Right renal cortex interstitium (tissue), 3 donors: ENCODE measurements around the gene ERFL. TPM values are rescaled to one million over a fixed set of nuclear protein-coding genes. Genes with fewer than 3 reads are reported as not detected.
"Not testable (repeated sequence)": the region's sequence is repeated elsewhere in the genome, so short reads cannot be mapped to it uniquely, and the experiment has no call there.

Experiments used
- DNase-seq, 3 donors: peaks; one replicate each; pipeline ENCODE4 v3.0.0-alpha.2; 2013; ENCODE audit warnings: low read depth in 3 of 3, low spot score in 2 of 3
- polyA plus RNA-seq, 3 donors: library from polyadenylated mRNA; unstranded; fragments of 120-200 nt; gene quantifications; one replicate each; pipeline ENCODE4 v1.2.1, GENCODE V29; 2013; ENCODE audit not compliant: insufficient read length in 3 of 3

The ERFL gene
- polyA plus RNA-seq, 3 donors = 0.06 to 0.07 (median 0.06) TPM

DNA sequence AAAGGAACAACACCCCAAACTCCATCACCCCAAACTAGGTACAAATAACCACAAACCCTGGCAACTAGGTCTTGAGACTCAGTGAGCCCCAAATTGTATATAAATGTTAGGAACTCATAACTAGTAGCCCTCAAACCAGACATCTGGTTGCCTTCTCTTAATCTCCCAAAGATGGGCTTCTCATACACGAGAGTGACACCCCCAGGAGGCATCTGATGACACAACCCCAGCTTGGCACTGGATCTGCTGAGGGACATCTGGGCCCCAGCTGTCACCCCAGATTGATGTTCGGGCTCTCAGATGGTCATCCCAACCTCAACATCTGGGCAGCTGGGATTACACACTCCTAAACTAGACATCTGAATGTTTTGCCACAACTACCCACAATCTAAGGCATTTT is 16.1 kb upstream of the ERFL start:
- DNase-seq = no peak

DNA sequence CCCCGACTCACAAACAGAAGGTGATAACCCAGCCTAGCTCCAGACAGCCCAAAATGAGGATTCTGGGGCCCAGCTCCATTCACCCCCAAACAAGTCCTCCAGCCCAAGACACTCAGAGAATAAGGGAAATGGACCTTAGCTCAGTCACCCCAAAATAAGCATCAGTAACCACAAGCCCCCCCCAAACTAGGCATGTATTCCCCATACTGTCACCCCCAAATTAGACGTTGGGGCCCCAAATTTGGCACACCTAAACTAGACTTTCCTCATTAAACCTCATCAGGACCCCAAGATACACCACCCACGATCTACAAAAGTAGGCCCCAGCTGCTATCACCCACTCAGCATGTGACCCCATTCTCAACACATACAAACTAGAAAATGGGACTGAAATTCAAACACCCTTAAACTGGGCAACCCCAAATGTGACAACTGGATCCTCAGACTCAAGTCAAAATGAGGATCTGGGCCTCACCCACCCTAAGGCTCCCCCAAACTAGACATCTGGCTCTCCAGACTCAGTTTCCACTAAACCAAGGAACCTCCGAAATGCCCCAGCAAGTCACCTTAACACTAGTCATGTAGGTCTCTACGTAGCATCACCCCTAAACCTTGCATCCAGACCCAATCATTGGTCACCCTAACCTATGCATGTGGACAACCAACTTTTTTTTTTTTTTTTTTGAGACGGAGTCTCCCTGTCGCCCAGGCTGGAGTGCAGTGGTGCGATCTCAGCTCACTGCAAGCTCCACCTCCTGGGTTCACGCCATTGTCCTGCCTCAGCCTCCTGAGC is 13.4 kb upstream of the ERFL start:
- DNase-seq = no peak

DNA sequence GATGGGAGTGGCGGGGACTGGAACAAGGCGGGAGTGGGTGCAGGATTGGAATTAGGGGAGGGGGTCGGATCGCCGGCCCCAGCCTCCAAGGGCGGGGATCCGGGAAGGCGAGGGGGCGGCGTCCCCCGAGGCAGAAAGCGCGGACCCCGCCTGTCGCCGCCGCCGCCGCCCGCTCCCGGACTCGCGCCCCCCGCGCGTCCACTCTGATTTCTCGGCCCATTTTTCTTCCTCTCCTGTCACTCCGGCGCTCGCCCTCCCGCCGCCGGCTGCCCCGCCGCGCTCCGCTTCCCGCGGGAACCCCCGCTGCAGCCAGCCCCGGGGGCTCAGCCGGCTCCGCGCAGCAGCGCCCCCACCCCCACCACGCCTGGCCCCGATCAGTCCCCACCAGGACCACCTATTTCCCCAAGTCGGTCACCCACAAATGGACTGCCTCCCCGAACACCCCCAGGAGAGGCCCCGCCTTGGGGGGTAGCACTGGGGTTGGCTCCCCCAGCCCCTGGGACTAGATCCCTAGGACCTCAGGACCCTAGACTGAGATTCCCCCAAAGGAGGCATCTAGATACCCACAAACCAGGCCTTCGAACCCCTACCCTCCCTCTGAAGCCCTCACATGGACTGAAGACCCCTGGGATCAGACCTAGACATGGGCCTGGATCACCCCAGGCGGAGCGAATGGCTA is 12.6 kb upstream of the ERFL start:
- no peak for DNase-seq

DNA sequence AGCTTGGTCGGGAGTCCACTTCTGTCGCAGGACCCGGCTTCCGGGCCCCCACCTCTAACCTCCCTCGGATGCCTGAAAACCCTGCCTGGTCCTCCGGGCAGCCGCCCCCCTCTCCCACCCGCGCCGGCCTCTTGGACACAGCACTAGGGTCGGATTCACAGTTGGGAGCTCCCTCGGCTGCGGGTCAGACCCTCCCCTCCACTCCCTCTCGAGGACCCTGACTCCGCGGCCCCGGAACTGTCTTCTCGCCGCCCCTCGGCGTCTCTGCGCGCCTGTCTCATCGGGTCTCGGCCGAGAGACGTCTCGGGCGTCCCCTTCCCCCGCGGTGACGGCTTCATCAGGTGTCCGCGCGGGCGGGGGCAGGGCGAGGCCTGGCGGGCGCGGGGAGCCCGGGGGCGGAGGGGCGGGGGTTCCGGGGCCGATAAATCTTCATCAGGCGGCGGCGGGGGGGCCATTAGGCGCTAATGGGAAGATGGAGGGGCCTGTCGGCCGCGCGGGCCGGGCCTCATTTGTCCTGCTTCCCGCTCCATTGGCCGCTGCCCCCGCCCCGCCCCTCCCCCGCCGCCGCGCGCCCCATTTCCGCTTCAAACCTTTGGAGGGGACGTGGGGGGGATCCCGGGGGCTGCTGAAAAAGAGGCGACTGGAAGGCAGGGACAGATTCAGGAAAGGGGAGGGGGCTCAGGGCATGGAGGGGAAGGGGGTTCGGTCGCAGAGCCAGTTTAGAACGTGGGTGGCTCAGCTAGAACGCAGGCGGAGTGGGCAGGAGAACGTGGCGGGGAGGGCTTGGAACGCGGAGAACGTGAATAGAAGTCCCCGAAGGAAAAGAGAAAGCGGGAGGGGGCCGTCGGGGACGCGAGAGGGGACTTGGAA is 11.8 kb upstream of the ERFL start:
- no peak for DNase-seq

DNA sequence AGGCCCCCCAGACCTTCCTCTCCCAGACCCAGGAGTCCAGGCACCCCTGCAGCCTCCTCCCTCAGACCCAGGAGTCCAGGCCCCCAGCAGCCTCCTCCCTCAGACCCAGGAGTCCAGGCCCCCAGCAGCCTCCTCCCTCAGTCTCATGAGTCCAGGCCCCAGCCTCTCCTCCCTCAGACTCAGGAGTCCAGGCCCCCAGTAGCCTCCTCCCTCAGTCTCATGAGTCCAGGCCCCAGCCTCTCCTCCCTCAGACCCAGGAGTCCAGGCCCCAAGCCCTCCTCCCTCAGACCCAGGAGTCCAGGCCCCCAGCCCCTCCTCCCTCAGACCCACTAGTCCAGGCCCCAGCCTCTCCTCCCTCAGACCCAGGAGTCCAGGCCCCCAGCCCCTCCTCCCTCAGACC is 11.0 kb upstream of the ERFL start:
- not testable (repeated sequence) for DNase-seq

DNA sequence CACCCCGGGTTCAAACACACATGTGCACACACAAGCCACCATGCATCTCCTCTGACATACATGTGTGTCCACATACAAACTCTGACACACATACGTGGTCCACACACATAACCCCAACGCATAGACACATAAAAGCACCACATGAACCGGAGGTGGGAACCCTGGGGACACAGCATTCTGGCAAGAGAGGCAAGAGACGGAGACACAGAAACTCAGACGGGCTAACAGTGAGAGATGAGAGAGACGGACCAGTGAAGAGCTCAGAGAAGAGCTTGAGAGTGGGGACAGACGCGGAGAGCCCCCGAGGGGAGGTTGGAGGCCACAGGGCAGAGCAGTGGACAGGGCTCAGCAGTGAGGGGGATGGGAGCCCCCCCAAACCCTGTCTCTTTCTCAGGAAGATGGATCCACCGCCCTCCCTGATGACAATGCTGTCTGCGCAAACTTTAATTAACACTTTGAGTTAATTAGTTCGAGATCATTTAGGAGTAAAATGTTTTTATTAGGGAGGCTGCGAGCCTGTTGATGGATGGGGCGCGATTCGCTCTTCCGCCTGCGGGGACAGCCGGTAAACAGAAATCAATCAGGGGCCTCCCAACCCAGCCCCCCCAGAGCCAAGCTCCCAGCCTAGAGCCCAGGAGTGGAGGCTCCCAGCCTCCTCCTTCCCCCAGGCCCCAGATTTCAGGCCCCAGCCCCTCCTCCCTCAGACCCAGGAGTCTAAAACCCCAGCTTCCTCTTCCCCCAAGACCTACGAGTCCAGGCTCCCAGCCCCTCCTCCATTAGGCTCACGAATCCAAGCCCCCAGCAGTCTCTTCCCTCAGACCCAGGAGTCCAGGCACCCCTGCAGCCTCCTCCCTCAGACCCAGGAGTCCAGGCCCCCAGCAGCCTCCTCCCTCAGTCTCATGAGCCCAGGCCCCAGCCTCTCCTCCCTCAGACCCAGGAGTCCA is 9.5 kb upstream of the ERFL start:
- no peak for DNase-seq

DNA sequence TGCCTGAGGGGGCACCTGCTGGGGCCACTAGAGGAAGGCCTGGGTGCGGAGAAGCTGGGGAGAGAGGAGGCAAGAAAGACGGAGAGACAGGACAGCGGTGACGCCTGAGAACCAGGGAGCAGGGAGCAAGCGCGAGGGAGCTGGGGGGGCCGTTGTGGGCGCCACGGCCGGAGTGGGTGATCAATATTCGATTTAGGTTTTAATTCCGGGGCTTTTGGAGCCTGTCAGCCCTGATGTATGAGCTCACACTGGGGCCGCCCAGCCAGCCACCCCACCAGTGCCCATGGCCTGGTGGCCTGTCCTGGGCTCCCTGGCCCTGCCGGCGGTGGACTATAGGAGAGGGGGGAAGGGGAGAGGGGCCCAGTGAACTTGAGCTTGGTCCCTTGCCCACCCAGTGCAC is 8.7 kb upstream of the ERFL start:
- DNase-seq = no peak

DNA sequence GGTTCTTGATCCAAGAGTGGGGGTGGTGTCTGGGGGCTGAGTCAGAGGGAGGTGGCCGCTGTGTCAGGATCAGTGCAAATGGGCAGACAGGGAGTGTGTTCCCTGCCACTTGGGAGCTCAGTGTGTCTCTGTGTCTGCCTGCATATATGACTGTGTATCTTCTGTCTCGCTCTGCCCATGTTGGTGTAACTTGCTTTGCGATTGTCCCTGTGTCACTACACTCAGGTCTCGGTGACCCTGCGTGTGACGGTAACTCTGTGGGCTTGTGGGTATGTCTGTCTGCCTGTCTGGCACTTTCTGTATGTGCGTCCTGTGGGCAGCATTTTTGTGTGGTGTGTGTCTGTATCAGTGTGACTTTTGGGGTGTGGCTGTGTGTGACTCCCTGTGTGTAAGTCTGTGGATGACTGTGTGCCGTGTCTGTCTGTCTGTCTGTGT is 8.2 kb upstream of the ERFL start:
- DNase-seq = no peak

DNA sequence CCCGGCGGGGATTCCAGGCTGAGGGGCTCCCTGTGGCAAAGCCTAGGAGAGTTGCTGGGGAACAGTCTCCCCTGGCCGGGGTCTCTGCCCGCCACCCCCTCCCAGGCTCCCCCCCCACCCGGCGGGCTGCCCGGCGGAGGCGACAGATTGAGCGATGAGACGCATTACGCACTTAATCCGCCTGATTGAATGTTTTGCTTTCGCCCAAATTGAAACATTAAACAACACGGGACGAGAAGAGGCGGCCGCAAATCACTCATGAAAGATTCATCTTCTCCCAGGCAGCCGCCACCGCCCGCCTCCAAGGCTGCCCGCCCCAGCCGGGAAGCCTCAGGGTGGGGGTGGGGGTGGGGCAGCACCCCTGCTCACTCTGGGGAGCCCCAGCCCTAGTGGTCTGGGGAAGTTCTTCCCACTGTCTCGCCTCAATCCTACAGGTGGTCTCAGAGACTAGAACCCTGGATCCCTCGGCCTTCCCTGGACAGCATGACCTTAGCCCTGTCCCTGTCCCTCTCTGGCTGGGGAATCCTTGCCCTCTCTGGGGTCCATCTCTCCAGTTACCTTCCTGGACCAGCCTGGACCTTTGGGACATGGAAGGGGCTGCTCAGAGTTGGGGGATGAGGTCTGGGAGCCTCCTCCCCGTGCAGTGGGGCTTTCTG is 7.6 kb upstream of the ERFL start:
- DNase-seq = no peak

DNA sequence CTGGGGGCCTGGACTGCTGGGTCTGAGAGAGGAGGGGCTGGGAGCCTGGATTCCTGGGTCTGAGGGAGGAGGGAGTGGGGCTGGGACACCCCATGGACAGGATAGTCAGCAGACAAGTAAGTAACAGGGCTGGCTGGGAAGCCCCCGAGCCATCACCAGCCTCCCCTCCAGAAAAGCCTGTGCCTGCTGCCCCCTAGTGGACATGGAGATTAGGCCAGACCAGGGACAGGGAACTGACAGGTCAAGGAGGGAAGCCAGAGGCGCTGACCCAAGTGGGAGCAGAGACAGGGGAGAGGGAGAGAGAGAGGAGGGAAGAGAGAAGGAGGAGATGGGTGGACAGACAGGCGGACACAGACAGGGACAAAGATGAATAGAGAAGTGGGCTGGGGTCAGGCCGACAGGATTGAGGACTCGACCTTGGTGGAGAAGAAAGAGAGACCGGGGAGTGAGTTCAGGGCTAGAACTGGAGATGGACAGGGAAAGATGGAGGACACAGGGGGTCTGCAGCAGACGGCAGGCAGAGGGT is 6.7 kb upstream of the ERFL start:
- DNase-seq = no peak

DNA sequence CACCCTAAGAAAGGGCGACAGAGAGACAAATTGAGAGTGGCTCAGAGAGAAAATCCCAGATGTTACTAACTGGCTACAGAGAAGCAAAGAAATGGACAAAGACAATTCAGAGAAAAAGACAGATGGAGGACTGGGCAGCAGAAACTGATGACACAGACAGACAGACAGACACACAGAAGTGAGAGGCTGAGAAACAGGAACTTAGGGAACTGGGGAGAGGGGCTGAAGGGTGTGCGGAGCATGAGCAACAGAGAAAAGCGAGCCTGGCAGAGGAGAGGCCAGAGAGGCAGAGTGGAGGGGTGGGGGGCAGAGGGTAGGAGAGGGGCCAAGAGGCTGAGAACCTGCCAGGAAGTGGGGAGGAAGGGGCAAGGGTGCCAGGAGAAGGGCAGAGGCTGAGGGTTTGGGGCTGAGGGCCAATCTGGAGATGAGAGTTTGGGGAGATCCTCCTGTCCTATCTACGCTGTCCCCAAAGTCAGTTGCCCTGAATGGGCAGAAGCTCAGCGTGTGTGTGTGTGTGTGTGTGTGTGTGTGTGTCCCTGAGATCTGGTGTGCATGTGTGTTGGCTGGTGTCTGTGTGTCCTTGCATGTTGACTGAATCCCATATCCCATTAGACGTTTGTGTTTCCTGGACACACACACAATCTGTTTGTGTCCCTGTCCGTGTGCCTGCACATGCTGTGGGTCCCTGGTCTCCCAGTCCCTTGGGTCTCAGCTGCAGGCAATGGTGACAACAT is 5.6 kb upstream of the ERFL start:
- DNase-seq = no peak

DNA sequence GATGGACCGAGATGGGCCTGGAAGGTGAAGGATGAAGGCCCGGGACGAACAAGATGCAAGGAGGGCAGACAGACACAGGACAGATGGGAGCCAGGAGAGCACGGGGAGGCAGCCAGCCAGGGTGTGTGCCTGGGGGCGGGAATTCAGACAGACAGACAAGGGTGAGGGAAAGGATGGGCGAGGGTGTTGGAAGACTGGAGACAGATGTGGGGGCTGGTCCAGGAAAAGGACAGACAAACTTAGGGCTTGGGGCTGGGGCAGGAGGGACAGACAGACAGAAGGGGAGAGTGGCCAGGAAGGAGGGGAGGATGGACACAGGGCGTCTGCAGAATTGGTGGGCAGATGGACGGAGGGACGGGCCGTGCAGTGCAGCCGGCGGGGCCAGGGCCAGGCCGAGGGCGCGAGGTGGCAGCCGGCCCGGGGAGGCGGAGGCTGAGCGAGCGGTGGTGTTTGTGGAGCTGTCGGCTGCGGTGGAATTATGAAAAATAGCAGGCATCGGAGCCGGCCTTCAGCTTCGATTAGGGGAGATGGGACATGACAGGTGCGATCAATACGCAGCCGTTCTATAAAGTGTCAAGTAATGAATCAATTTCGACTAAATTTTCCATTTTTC is 4.6 kb upstream of the ERFL start:
- DNase-seq = no peak

DNA sequence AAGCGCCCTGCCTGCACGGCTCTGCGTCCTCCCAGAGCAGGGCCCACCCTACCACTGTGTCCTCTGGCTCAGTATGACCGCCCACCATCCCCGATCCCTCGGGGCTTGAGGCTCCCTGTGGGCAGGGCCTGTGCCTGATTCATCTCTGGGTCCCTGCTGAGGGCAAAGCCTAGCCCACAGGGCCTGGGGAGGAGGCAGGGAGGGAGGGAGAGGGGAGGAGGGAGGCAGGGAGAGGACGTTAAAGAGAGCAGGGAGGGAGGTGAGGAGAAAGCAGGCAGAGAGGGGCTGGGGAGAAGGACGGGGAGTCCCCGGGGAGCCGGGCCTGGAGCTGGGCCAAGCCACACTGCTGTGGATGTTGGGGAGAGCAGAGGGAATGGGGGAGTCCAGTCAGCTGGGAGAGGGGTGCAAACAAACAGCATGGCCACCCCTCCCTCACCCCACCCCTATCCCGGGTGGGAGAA is 4.0 kb upstream of the ERFL start:
- DNase-seq = no peak

DNA sequence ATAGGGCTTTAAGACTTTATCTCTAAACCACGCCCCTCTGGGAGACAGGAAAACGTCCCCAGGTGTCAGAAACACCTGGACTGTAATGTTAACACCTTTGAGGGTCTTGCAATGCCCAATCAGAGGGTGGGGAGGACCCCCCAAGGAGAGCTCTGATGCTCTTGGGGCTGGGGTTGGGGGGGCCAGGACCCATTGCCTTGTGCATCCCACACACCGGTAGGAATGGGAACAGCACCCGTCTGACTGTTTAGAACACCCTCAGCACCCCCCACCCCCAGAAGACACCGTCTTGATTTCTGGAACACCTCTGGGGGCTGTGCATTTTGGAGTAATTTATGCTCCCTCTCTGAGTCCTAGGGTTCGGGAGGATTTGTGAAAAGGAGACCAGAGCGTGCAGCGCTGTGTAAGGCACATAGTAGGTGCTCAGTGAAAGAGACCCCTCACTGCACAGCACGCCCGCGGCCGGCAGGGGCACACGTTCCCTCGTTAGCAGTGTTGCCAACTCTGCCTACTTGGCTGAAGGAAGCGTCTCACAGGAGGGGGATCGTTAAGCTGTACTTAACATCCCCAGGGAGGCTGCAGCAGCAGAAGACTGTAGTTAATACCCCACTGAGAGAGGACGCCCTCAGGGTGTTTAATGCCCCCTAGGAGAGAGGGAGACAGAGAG is 2.8 kb upstream of the ERFL start:
- DNase-seq = no peak

DNA sequence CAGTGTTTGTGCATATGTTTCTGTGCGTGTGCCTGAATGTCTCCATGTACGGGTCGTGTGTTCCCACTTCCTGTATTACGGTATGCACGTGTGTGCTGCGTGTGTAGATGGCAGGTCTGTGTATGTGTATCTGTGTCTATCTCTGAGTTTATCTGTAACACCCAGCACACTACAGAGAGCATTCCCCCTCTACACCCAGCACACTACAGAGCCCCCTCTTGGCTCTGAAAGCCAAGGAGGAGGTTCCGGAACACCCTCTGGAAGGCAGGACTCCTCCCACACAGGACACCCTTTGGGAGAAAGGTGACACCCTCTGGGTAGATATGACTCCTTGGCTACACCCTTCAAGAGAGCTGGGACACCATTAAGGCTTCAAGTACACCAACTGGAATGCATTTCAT is 2.1 kb upstream of the ERFL start:
- DNase-seq = no peak

DNA sequence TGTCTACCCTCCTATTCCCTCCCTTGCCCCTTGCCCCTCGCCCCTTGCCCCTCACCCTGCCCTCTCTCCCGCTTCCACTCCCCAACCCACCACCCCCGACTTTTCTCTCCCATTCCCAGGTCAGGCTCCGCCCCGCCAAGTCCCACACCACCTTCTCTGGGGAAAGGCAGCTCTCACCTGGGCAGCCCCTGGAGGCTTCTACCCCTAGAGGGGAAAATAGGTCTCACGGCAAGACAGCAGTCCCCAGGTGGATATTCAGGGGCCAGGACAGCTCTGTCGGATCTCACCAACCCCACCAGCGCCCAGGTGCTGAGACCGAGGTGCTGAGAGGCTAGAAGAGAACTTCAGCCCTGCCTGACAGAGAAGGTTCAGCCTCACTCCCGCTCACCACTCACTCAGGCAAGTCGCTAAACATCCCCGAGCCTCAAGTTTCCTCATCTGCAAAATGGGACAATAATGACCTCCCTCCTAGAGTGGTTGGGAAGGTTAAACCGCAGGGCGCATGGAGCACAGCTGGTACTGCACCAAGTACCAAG is 1.4 kb upstream of the ERFL start:
- no peak for DNase-seq

DNA sequence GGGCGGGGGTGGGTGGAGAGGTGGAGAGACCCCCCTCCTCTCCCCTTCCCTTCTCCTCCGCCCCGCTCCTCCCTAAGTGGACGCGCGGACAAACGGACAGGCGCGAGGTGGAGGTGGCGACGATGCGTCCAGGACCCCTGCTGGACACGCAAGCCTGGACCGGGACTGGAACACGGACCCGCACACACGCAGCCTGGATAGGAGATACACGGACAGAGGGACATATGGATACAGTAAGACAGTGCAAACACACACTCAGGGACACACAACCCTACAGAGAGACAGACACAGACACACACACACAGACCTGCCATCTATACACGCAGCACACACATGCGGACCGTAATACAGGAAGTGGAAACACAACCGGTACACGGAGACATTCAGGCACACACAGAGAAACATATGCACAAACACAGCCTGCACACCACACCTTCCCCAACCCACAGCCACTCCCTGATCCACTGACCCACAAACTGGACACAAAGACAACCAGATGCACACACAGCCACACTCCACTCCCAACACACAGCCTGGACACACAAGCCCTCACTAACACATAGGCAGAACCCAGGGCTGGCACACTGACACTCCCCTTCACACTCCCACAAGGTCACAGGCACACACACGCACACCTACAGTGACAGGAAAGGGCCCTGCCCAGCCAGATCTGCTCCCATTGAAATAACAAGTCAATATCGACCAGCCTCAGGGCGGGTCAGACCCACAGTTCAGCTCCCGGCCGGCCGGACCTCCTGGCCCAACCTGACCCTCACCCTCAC is 696 bp upstream of the ERFL start:
- no peak for DNase-seq
